Neuronal stem cell (in vitro differentiated cells): ENCODE measurements around the gene PSMB2.
A peak's percentile ranks its signal among the peaks of the same experiment; 100 is the strongest.

Experiments used
- DNase-seq: peaks from one replicate; pipeline ENCODE4 v3.0.0-alpha.2; 2013; ENCODE audit warnings: low spot score
- H2AFZ ChIP-seq: one replicate; pipeline ENCODE4 v1.6.1; 2013; ENCODE audit warnings: mild to moderate bottlenecking, low read length, inconsistent platforms
- H2AK5ac ChIP-seq: 2 replicates; pipeline ENCODE4 v1.6.1; 2013; ENCODE audit warnings: low read depth, mild to moderate bottlenecking, inconsistent platforms, low read length, moderate library complexity, mixed read lengths
- H2BK120ac ChIP-seq: 2 replicates; pipeline ENCODE4 v1.6.1; 2013; ENCODE audit warnings: low read depth, mild to moderate bottlenecking, inconsistent platforms, low read length, moderate library complexity, mixed read lengths
- H2BK12ac ChIP-seq: one replicate; pipeline ENCODE4 v1.6.1; 2013; ENCODE audit warnings: low read length, inconsistent platforms
- H2BK15ac ChIP-seq: 2 replicates; pipeline ENCODE4 v1.6.1; 2013; ENCODE audit warnings: mild to moderate bottlenecking, low read length, inconsistent platforms, mixed read lengths
- H2BK5ac ChIP-seq: one replicate; pipeline ENCODE4 v1.6.1; 2013; ENCODE audit warnings: inconsistent platforms, mild to moderate bottlenecking, low read length, moderate library complexity
- H3K14ac ChIP-seq: one replicate; pipeline ENCODE4 v1.6.1; 2013; ENCODE audit warnings: low read length, inconsistent platforms
- H3K18ac ChIP-seq: 2 replicates; pipeline ENCODE4 v1.6.1; 2013; ENCODE audit warnings: low read length, inconsistent platforms
- H3K23ac ChIP-seq: 2 replicates; pipeline ENCODE4 v1.6.1; 2013; ENCODE audit warnings: low read depth, mild to moderate bottlenecking, mixed read lengths, low read length, inconsistent platforms; ENCODE audit not compliant: poor library complexity
- H3K27ac ChIP-seq: replicated peaks from 3 replicates; pipeline ENCODE4 v1.5.1; 2013; ENCODE audit warnings: low read length, inconsistent platforms
- H3K27me3 ChIP-seq, 3 experiments: 2 replicates each; pipeline ENCODE4 v1.6.1; 2013; ENCODE audit warnings: low read length in 3 of 3, mild to moderate bottlenecking in 2 of 3, inconsistent platforms in 1 of 3, low read depth in 1 of 3, mixed read lengths in 1 of 3, moderate library complexity in 1 of 3; ENCODE audit not compliant: control insufficient read depth in 3 of 3, insufficient read depth in 3 of 3
- H3K36me3 ChIP-seq, 2 donors: replicated peaks in 1 of 2; 2 replicates each; pipeline ENCODE4 v1.6.1; 2013; ENCODE audit warnings: low read length in 2 of 2; ENCODE audit not compliant: control insufficient read depth in 2 of 2, insufficient read depth in 2 of 2
- H3K4ac ChIP-seq: 2 replicates; pipeline ENCODE4 v1.6.1; 2013; ENCODE audit warnings: inconsistent platforms, mild to moderate bottlenecking, low read length, moderate library complexity
- H3K4me1 ChIP-seq, 2 donors: 1 replicate in 1 of 2; 2 replicates in 1 of 2; pipeline ENCODE4 v1.6.1; 2013; ENCODE audit warnings: low read length in 2 of 2, low read depth in 1 of 2; ENCODE audit not compliant: control insufficient read depth in 2 of 2, insufficient read depth in 1 of 2
- H3K4me2 ChIP-seq: one replicate; pipeline ENCODE4 v1.6.1; 2013; ENCODE audit warnings: mild to moderate bottlenecking, low read length, inconsistent platforms; ENCODE audit not compliant: insufficient read depth, poor library complexity, severe bottlenecking
- H3K4me3 ChIP-seq, 2 donors: 2 replicates each; pipeline ENCODE4 v1.5.1; 2013; ENCODE audit warnings: low read length in 2 of 2, mild to moderate bottlenecking in 2 of 2, inconsistent platforms in 1 of 2, moderate library complexity in 1 of 2
- H3K79me1 ChIP-seq: one replicate; pipeline ENCODE4 v1.6.1; 2013; ENCODE audit warnings: low read depth, mild to moderate bottlenecking, inconsistent platforms, low read length, moderate library complexity
- H3K9ac ChIP-seq: one replicate; pipeline ENCODE4 v1.6.1; 2013; ENCODE audit warnings: mild to moderate bottlenecking, low read depth, low read length, inconsistent platforms; ENCODE audit not compliant: poor library complexity
- H3K9me3 ChIP-seq, 2 donors: replicated peaks in 1 of 2; 2 replicates each; pipeline versions ENCODE3 to v1.6.1; 2013; ENCODE audit warnings: low read length in 2 of 2, mild to moderate bottlenecking in 2 of 2, inconsistent platforms in 1 of 2, low read depth in 1 of 2, mixed read lengths in 1 of 2, moderate library complexity in 1 of 2; ENCODE audit not compliant: control insufficient read depth in 2 of 2, insufficient read depth in 1 of 2
- H4K8ac ChIP-seq: one replicate; pipeline ENCODE4 v1.6.1; 2013; ENCODE audit warnings: low read depth, mild to moderate bottlenecking, inconsistent platforms, low read length, moderate library complexity
- H4K91ac ChIP-seq: one replicate; pipeline ENCODE4 v1.6.1; 2013; ENCODE audit warnings: low read length, low read depth, mild to moderate bottlenecking, inconsistent platforms; ENCODE audit not compliant: poor library complexity
- WGBS, 2 donors: extraction: QIAGEN DNeasy Blood & Tissue Kit; methylation state at CpG; one replicate each; pipeline ENCODE4 v1.1.7; 2013; ENCODE audit warnings: missing lambda C conversion rate in 2 of 2, mixed read lengths in 1 of 2; ENCODE audit not compliant: insufficient read length in 2 of 2, insufficient replicate concordance in 1 of 2; ENCODE audit errors: extremely low coverage in 2 of 2; 5-methylcytosine and 5-hydroxymethylcytosine counted together

PSMB2 gene

GRCh38 chr1:35589516-35590427 lies 51.6 kb downstream of the PSMB2 start:
- H3K4me1 ChIP-seq, result no peaks in the 10 kb centered on the region
- peak overlapping the region; percentile 58 for H3K23ac ChIP-seq
- H2AFZ ChIP-seq, result no peak overlapping the region
- no peak overlapping the region for H3K14ac ChIP-seq
- H3K18ac ChIP-seq, result no peak overlapping the region
- H3K27ac ChIP-seq, result no peak overlapping the region
- peak overlapping the region; percentile 6 for H4K91ac ChIP-seq
- H2AK5ac ChIP-seq, result no peak overlapping the region
- H2BK15ac ChIP-seq, result no peak overlapping the region
- no peak overlapping the region for H2BK12ac ChIP-seq
- H3K36me3 ChIP-seq, result peaks cover 0 to 4% of the 10 kb centered on the region in 2 donors
- WGBS, 2 donors, result no CpG with 5 or more reads among the region's 15 CpGs
- no peak overlapping the region for H2BK120ac ChIP-seq
- no peak overlapping the region for H3K9ac ChIP-seq
- no peaks in the 10 kb centered on the region for H3K9me3 ChIP-seq
- no peaks in the 10 kb centered on the region for H3K79me1 ChIP-seq
- no peak overlapping the region for H3K4ac ChIP-seq
- H2BK5ac ChIP-seq, result no peak overlapping the region
- no peak overlapping the region for H4K8ac ChIP-seq
- no peaks in the 10 kb centered on the region for H3K27me3 ChIP-seq
- H3K4me2 ChIP-seq, result no peak overlapping the region
- DNase-seq, result no peak
- no peak overlapping the region for H3K4me3 ChIP-seq

- Histone ChIP-seq H2BK12ac (no peak overlapping the region), H3K79me1 (no peaks in the 10 kb centered on the region), H3K36me3 (peaks cover 0 to 4% of the 10 kb centered on the region in 2 donors), H2AFZ (no peak overlapping the region), H2BK5ac (no peak overlapping the region), H3K23ac (no peak overlapping the region), H4K8ac (no peak overlapping the region), H3K18ac (no peak overlapping the region), H3K4me2 (no peak overlapping the region), H2BK15ac (no peak overlapping the region), H2AK5ac (no peak overlapping the region), H3K14ac (no peak overlapping the region), H3K4me1 (no peaks in the 10 kb centered on the region), H4K91ac (no peak overlapping the region), H3K4me3 (no peak overlapping the region), H2BK120ac (no peak overlapping the region), H3K4ac (no peak overlapping the region), H3K9me3 (no peaks in the 10 kb centered on the region), H3K27ac (no peak overlapping the region), H3K9ac (no peak overlapping the region), H3K27me3 (no peaks in the 10 kb centered on the region)
- no CpG with 5 or more reads among the region's 21 CpGs for WGBS, 2 donors
- no peak for DNase-seq
Measured at GRCh38 chr1:35588197-35588910, 53.0 kb downstream of the PSMB2 start.

GRCh38 chr1:35587736-35588135 lies 53.6 kb downstream of the PSMB2 start:
- Histone ChIP-seq H3K14ac (no peak overlapping the region), H3K27ac (no peak overlapping the region), H2BK15ac (no peak overlapping the region), H2BK5ac (no peak overlapping the region), H3K9me3 (no peaks in the 10 kb centered on the region), H4K8ac (no peak overlapping the region), H3K4me3 (no peak overlapping the region), H2AFZ (no peak overlapping the region), H2AK5ac (no peak overlapping the region), H2BK12ac (no peak overlapping the region), H2BK120ac (no peak overlapping the region), H3K79me1 (no peaks in the 10 kb centered on the region), H3K9ac (no peak overlapping the region), H3K4ac (no peak overlapping the region), H4K91ac (no peak overlapping the region), H3K27me3 (no peaks in the 10 kb centered on the region), H3K23ac (no peak overlapping the region), H3K4me1 (no peaks in the 10 kb centered on the region), H3K36me3 (peaks cover 0 to 4% of the 10 kb centered on the region in 2 donors), H3K4me2 (no peak overlapping the region), H3K18ac (no peak overlapping the region)
- WGBS, 2 donors, result no CpG with 5 or more reads among the region's 6 CpGs
- no peak for DNase-seq

- Histone ChIP-seq H2AK5ac (no peak overlapping the region), H3K27ac (no peak overlapping the region), H2BK15ac (no peak overlapping the region), H3K9ac (no peak overlapping the region), H3K18ac (no peak overlapping the region), H2BK12ac (no peak overlapping the region), H3K14ac (no peak overlapping the region), H4K8ac (no peak overlapping the region), H3K9me3 (no peaks in the 10 kb centered on the region), H3K4me3 (no peak overlapping the region), H3K23ac (no peak overlapping the region), H3K4me1 (no peaks in the 10 kb centered on the region), H2BK5ac (no peak overlapping the region), H2BK120ac (no peak overlapping the region), H4K91ac (no peak overlapping the region), H3K4ac (no peak overlapping the region), H3K4me2 (no peak overlapping the region), H3K36me3 (peaks cover 0 to 4% of the 10 kb centered on the region in 2 donors), H3K27me3 (no peaks in the 10 kb centered on the region), H3K79me1 (no peaks in the 10 kb centered on the region), H2AFZ (no peak overlapping the region)
- whole genome bisulfite sequencing, 2 donors, result no CpG with 5 or more reads among the region's 7 CpGs
- no peak for DNase-seq
Measured at GRCh38 chr1:35586808-35587207, 54.5 kb downstream of the PSMB2 start.
